IPS DF 6.9 (cell line): Measurements from ENCODE around the gene HS1BP3.

Source experiments
- DNase-seq: peaks from one replicate; pipeline ENCODE4 v3.0.0-alpha.2; 2013; ENCODE audit warnings: low read depth, low spot score
- H3K27ac ChIP-seq: one replicate; pipeline ENCODE4 v1.5.1; 2013; ENCODE audit warnings: low read length, control low read depth
- H3K27me3 ChIP-seq: 2 replicates; pipeline ENCODE4 v1.6.1; 2013; ENCODE audit warnings: mild to moderate bottlenecking, low read length; ENCODE audit not compliant: control insufficient read depth, insufficient read depth
- H3K36me3 ChIP-seq: 2 replicates; pipeline ENCODE4 v1.6.1; 2013; ENCODE audit warnings: low read length; ENCODE audit not compliant: control insufficient read depth, insufficient read depth
- H3K4me1 ChIP-seq: 2 replicates; pipeline ENCODE4 v1.6.1; 2013; ENCODE audit warnings: low read length; ENCODE audit not compliant: control insufficient read depth, insufficient read depth
- H3K4me3 ChIP-seq: 2 replicates; pipeline ENCODE4 v1.5.1; 2013; ENCODE audit warnings: mild to moderate bottlenecking, low read length
- H3K9me3 ChIP-seq: 2 replicates; pipeline ENCODE4 v1.6.1; 2013; ENCODE audit warnings: low read length, inconsistent platforms; ENCODE audit not compliant: control insufficient read depth, insufficient read depth
- WGBS: extraction: QIAGEN DNeasy Blood & Tissue Kit; methylation state at CpG from one replicate; pipeline ENCODE4 v1.1.7; 2013; ENCODE audit warnings: mixed read lengths, missing lambda C conversion rate; ENCODE audit not compliant: insufficient read length, insufficient coverage; 5-methylcytosine and 5-hydroxymethylcytosine counted together

Gene HS1BP3

DNA sequence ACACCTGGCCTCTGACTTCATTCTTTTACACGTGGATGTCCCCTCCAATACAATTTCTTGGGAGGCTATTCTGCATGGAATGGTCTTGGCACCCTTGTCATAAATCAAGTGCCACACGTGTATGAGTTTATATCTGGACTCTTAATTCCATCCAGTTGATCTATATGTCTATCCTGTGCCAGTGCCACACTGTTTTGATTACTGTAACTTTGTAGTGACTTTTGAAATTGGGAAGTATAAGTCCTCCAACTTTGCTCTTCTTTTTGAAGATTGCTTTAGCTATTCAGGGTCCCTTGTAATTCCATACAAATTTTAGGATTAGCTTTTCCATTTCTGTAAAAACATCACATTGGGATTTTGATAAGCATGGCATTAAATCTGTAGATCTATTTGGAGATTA is 43.5 kb downstream of the HS1BP3 start:
- no peaks in the 10 kb centered on the region for H3K27me3 ChIP-seq
- no peaks in the 10 kb centered on the region for H3K9me3 ChIP-seq
- DNase-seq = no peak
- H3K4me1 ChIP-seq = peaks cover 1% of the 10 kb centered on the region; the same call in 1 of the 2 replicates
- no peaks in the 10 kb centered on the region for H3K36me3 ChIP-seq
- WGBS = no CpG with 5 or more reads among the region's 2 CpGs
- H3K27ac ChIP-seq = no peak overlapping the region
- no peak overlapping the region for H3K4me3 ChIP-seq

GRCh38 chr2:20606198-20606597 is 44.7 kb downstream of the HS1BP3 start:
- no peak overlapping the region for H3K27ac ChIP-seq
- no peaks in the 10 kb centered on the region for H3K36me3 ChIP-seq
- WGBS = no CpG with 5 or more reads among the region's 3 CpGs
- no peak for DNase-seq
- no peak overlapping the region for H3K4me3 ChIP-seq
- H3K27me3 ChIP-seq = no peaks in the 10 kb centered on the region
- no peaks in the 10 kb centered on the region for H3K9me3 ChIP-seq
- no peaks in the 10 kb centered on the region for H3K4me1 ChIP-seq

- H3K27ac ChIP-seq = no peak overlapping the region
- DNase-seq = no peak
- H3K4me1 ChIP-seq = no peaks in the 10 kb centered on the region
- no CpG with 5 or more reads among the region's 5 CpGs for WGBS
- H3K36me3 ChIP-seq = no peaks in the 10 kb centered on the region
- no peaks in the 10 kb centered on the region for H3K9me3 ChIP-seq
- H3K4me3 ChIP-seq = no peak overlapping the region
- no peaks in the 10 kb centered on the region for H3K27me3 ChIP-seq
These were observed 45.9 kb downstream of the HS1BP3 start for GRCh38 chr2:20604951-20605381.

DNA sequence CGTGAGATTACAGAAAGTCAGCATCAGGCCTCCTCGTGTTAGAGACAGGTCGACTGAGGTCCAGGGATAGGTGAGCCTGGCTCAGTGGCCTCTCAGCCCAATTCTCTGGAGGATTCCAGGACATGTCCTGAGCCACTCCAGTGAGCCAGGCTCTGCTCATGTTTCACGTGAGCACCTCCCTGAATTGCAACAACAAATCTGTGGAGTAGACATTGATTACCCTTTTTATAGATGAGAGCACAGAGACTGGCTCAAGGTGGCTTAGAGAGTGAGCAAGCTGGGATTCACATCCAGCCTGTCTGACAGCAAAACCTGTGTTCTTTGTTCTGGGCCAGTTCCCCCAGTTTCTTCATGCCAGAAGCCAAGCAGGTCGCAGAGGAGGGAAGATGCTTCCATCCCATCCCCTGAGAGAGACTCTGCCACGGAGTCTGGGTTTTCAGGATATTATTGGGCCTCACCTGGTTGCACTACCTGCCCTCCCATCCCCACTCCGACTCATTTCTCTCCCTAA is 46.4 kb downstream of the HS1BP3 start:
- Histone ChIP-seq H3K4me1 (no peaks in the 10 kb centered on the region), H3K4me3 (no peak overlapping the region), H3K9me3 (no peaks in the 10 kb centered on the region), H3K27ac (no peak overlapping the region), H3K27me3 (no peaks in the 10 kb centered on the region), H3K36me3 (no peaks in the 10 kb centered on the region)
- WGBS = no CpG with 5 or more reads among the region's 7 CpGs
- DNase-seq = no peak

- Histone ChIP-seq H3K36me3 (no peaks in the 10 kb centered on the region), H3K27me3 (no peaks in the 10 kb centered on the region), H3K4me1 (no peaks in the 10 kb centered on the region; the same call in 1 of the 2 replicates), H3K4me3 (no peak overlapping the region), H3K9me3 (no peaks in the 10 kb centered on the region), H3K27ac (no peak overlapping the region)
- WGBS = no CpG with 5 or more reads among the region's 5 CpGs
- no peak for DNase-seq
These were observed 47.1 kb downstream of the HS1BP3 start for GRCh38 chr2:20603791-20604190.

- no peak overlapping the region for H3K4me3 ChIP-seq
- H3K27me3 ChIP-seq = no peaks in the 10 kb centered on the region
- no CpG with 5 or more reads among the region's 2 CpGs for WGBS
- H3K27ac ChIP-seq = no peak overlapping the region
- H3K36me3 ChIP-seq = no peaks in the 10 kb centered on the region
- no peaks in the 10 kb centered on the region for H3K9me3 ChIP-seq
- no peaks in the 10 kb centered on the region; the same call in 1 of the 2 replicates for H3K4me1 ChIP-seq
- DNase-seq = no peak
These were observed 48.1 kb downstream of the HS1BP3 start for GRCh38 chr2:20602803-20603202.

DNA sequence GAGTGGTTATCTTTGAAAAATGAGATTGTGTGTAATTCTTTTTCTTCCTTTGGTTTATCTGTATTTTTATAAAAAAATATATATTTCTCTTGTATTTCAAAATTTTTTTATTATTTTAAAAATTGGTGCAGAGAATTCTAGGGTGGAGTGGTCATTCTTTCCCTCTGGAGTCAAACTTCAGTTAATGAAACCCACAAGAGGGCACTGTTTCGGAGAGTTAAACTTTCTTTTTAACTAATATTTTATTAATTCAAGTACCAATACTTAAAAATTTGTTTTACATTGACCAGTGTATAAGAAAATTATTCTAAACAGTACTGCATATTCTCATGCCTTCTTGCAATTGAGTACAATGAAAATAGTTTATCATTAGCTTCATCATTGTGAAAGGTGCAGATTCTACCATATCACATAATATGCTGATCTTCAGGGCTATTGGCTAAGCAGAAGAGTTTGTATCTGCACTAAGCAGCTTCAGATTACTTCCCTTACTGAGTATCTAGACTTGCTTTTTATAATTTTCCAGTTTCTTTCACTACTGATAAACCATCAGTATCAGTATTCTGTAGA is 50.1 kb downstream of the HS1BP3 start:
- no peaks in the 10 kb centered on the region for H3K36me3 ChIP-seq
- no peaks in the 10 kb centered on the region for H3K9me3 ChIP-seq
- DNase-seq = no peak
- H3K27ac ChIP-seq = no peak overlapping the region
- no peak overlapping the region for H3K4me3 ChIP-seq
- no CpG with 5 or more reads among the region's 1 CpG for WGBS
- H3K4me1 ChIP-seq = no peaks in the 10 kb centered on the region; the same call in 1 of the 2 replicates
- H3K27me3 ChIP-seq = no peaks in the 10 kb centered on the region

DNA sequence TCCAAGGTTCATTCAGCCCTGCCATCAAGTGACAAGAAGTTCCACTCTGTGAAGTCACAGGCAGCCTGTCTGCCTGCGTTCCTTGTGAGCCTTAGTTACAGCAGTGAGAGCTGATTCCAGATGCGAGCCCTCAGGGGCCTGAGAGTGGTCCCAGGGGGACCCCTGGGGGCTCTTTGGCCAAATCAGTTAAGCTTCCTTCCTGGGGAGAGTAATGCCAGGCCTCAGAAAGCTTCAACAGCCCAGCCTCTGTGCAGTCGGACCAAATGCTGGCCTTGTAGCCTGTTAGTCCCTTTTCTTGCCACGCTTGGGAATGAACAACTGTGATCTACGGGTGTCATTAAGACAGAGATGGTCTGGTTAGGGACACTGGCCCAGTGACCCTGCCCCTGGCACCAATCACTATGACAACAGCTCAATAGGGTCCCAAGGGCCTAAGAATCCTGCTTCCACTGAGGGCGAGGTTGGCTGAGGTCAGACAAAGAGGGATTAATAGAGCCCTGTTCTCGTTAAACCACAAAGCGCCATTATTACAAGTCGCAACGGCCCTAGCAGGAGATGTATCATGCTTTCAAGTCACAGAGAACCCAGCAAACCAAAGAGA is 50.9 kb downstream of the HS1BP3 start:
- H3K36me3 ChIP-seq = no peaks in the 10 kb centered on the region
- no peak for DNase-seq
- no peaks in the 10 kb centered on the region for H3K9me3 ChIP-seq
- no peak overlapping the region for H3K4me3 ChIP-seq
- H3K27me3 ChIP-seq = no peaks in the 10 kb centered on the region
- peaks cover 1% of the 10 kb centered on the region; the same call in 1 of the 2 replicates for H3K4me1 ChIP-seq
- WGBS = no CpG with 5 or more reads among the region's 10 CpGs
- no peak overlapping the region for H3K27ac ChIP-seq

DNA sequence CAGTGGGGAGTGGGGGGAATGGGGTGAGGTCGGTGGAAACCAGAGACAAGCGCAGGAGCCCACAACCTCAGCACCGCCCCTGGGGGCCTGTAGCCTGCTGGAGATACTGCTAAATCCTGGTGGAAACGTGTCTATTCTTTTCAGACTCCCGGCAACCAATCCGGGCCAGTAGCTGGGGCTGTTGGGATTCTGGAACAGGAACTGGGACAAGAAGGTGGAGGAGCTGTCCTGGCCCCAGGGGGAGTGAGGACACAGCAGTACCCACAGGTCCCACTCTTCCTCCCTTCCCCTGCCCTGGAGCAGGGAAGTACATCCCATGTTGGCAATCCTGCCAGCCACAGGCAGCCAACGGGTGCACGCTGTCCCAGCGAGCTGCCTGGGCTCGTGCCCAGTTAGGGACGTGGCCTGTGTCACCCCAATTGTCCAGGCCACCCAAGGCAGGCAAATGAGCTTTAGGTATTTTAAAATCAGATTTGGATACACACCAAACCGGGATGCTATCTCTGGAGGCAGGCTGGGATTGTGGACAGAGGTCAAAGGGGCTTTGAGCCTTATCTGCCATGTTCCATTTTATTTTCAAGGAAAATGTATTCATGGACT is 51.8 kb downstream of the HS1BP3 start:
- Histone ChIP-seq H3K9me3 (no peaks in the 10 kb centered on the region), H3K36me3 (no peaks in the 10 kb centered on the region), H3K27me3 (no peaks in the 10 kb centered on the region), H3K4me1 (peaks cover 1% of the 10 kb centered on the region; the same call in 1 of the 2 replicates), H3K4me3 (peak overlapping the region; percentile 8; the same call in 1 of the 2 replicates), H3K27ac (no peak overlapping the region)
- DNase-seq = no peak
- no CpG with 5 or more reads among the region's 12 CpGs for WGBS

DNA sequence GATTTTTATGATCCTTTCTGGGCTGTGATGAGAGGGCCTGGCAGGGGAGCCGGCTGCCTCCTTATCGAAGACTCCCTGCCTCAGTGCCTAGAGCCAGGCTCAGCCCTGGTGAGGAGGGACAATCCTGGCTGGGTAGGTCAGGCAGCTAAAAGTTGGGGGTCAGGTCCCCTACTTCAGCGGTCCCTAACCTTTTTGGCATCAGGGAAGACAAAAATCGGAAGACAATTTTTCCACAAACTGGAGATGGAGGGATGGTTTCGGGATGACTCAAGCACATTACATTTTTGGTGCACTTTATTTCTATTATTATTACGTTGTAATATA is 53.1 kb downstream of the HS1BP3 start:
- Histone ChIP-seq H3K27me3 (no peaks in the 10 kb centered on the region), H3K4me3 (no peak overlapping the region), H3K9me3 (no peaks in the 10 kb centered on the region), H3K4me1 (peaks cover 1% of the 10 kb centered on the region; the same call in 1 of the 2 replicates), H3K27ac (no peak overlapping the region), H3K36me3 (no peaks in the 10 kb centered on the region)
- no peak for DNase-seq
- WGBS = no CpG with 5 or more reads among the region's 6 CpGs
